ENCODE results near the gene RBSN.

GRCh38 chr3:15023249-15023648 lies 75.7 kb downstream of the RBSN start:
- TF ChIP-seq, protein P1, sequence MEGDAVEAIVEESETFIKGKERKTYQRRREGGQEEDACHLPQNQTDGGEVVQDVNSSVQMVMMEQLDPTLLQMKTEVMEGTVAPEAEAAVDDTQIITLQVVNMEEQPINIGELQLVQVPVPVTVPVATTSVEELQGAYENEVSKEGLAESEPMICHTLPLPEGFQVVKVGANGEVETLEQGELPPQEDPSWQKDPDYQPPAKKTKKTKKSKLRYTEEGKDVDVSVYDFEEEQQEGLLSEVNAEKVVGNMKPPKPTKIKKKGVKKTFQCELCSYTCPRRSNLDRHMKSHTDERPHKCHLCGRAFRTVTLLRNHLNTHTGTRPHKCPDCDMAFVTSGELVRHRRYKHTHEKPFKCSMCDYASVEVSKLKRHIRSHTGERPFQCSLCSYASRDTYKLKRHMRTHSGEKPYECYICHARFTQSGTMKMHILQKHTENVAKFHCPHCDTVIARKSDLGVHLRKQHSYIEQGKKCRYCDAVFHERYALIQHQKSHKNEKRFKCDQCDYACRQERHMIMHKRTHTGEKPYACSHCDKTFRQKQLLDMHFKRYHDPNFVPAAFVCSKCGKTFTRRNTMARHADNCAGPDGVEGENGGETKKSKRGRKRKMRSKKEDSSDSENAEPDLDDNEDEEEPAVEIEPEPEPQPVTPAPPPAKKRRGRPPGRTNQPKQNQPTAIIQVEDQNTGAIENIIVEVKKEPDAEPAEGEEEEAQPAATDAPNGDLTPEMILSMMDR (IDR thresholded peaks at IDR 0.05) = no peak
- no peak for TF ChIP-seq POLR2A (IDR thresholded peaks at IDR 0.05)
